Retinal pigment epithelial cell (primary cell): Measurements from ENCODE around the gene CEP104.

Source experiments
- DNase-seq: peaks from one replicate; pipeline ENCODE4 v3.0.0-alpha.2; 2010; ENCODE audit warnings: low read depth
- H3K4me3 ChIP-seq: 2 replicates; pipeline ENCODE4 v1.5.1; 2011; ENCODE audit warnings: mild to moderate bottlenecking, low read length, control low read depth, moderate library complexity
- CTCF ChIP-seq: conservative IDR thresholded peaks from 2 replicates; pipeline ENCODE4 v1.5.1; 2011; ENCODE audit warnings: low read depth, low read length, control low read depth, inconsistent platforms

CEP104 gene

DNA sequence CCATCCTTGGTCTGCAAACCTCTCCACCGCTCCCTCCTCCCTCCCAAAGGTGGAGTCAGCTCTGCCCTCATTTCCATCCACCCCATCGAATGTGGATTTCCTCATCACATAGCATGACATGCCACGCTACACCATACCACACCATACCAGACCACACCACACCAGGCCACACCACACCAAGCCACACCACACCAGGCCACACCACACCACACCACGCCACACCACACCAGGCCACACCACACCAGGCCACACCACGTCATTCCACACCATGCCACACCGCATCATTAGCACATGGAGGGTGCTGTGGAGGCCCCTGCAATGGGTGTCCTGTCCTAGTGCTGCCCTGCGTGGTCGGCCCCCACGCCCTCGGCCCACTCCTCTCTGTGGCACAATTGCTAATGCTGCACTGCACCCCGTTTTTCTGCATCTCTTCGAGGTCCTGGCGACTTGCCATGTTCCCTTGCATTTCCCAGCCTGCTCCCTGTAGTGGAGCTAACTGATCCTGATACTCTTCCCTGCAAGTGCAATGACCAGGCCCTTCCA is 11.5 kb upstream of the CEP104 start:
- H3K4me3 ChIP-seq: no peak overlapping the region
- no peak for TF ChIP-seq CTCF
- DNase-seq: no peak

GRCh38 chr1:3865606-3866160 is 8.7 kb upstream of the CEP104 start:
- no peak overlapping the region for H3K4me3 ChIP-seq
- no peak for DNase-seq
- TF ChIP-seq CTCF: no peak

DNA sequence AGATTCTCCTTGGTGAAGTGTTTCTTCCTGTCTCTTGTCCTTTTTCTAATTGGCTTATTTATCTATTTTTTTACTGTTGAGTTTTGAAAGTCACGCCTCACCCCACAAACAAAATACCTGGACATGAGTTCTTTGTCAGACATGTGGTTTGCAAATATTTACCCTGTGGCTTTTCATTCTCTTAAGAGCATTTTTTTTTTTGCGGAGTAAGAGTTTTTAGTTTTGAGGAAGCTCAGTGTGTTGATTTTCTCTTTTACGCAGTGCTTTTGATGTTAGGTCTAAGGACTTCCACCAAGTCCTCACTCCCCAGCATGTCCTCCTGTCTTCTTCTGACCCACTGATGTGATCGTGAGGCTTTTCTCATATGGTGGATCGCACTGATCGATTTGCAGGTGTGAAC is 7.9 kb upstream of the CEP104 start:
- no peak for TF ChIP-seq CTCF
- H3K4me3 ChIP-seq: no peak overlapping the region
- DNase-seq: no peak

DNA sequence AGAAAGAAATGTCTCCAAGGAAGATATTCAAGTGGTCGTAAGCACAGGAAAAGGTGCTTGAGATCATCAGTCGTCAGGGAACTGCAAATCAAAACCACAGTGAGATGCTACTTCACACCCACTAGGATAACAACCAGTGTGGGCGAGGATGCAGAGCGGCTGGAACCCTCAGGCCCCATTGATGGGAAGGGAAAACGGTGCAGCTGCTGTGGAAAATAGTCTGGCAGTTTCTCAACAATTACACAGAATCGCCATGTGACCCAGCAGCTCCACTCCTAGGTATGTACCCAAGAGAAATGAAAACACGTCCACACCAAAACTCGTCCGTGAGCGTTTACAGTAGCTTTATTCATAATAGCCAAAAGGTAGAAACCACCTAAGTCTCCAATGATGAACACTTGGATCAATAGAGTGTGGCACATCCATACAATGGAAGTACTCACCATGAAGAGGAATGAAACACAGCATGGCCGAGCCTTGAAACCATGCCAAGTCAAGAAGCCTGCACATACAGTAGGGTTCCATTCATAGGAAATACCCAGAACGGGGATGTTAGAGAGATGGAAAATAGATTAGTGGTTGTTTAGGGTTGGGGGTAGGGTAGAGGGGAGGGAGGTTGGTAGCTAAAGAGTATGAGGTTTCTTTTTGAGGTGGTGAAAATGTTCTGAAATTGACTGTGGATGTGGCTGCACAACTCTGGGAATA is 6.4 kb upstream of the CEP104 start:
- no peak overlapping the region for H3K4me3 ChIP-seq
- TF ChIP-seq CTCF: no peak
- no peak for DNase-seq

- DNase-seq: no peak
- TF ChIP-seq CTCF: peak; percentile 39
Measured at GRCh38 chr1:3858231-3858981, 1.4 kb upstream of the CEP104 start.

DNA sequence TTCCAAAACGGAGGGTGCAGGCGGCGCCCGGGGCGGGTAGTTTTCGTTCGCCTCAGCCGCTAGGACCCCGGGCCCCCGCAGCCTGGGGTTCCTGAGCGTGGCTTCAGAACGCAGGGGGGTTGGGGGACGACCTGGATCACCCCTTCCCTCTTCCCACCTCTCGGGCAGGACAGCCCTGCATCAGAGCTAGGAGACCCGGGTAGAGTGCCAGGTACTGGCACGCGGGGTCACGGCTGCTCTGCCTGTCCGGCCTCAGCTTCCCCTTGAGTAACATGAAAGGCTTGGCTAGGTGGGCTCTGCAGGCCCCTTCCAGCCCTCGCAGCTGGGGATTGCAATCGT is 749 bp upstream of the CEP104 start:
- DNase-seq: no peak
- H3K4me3 ChIP-seq: peak overlapping the region; percentile 84
- TF ChIP-seq CTCF: no peak

More at GRCh38 chr1:3858231-3858981, 1.4 kb upstream of the CEP104 start:
- H3K4me3 ChIP-seq: peak overlapping the region; percentile 84
